Fibroblast of skin of left quadriceps (primary cell): ENCODE data around the gene PARVB.
A peak's percentile ranks its signal among the peaks of the same experiment; 100 is the strongest.
"Not testable (repeated sequence)": the region's sequence is repeated elsewhere in the genome, so short reads cannot be mapped to it uniquely, and the experiment has no call there.

Source experiments
- DNase-seq, 2 experiments: peaks; one replicate each; pipeline ENCODE4 v3.0.0-alpha.2; 2013; ENCODE audit warnings: low read depth in 2 of 2

The PARVB gene

GRCh38 chr22:44108806-44109385 lies 84.8 kb downstream of the PARVB start:
- DNase-seq, result no peak

GRCh38 chr22:44109416-44109815 lies 85.3 kb downstream of the PARVB start:
- DNase-seq, result no peak

GRCh38 chr22:44110656-44111055 lies 86.6 kb downstream of the PARVB start:
- not testable (repeated sequence) for DNase-seq

- no peak for DNase-seq
These were observed 87.6 kb downstream of the PARVB start for GRCh38 chr22:44111562-44112155.

- no peak for DNase-seq
These were observed 88.1 kb downstream of the PARVB start for GRCh38 chr22:44112191-44112590.

GRCh38 chr22:44116331-44116730 lies 92.2 kb downstream of the PARVB start:
- no peak for DNase-seq

- no peak for DNase-seq
These were observed 92.9 kb downstream of the PARVB start for GRCh38 chr22:44116755-44117684.

GRCh38 chr22:44117746-44118145 lies 93.6 kb downstream of the PARVB start:
- no peak for DNase-seq

- no peak for DNase-seq
These were observed 94.7 kb downstream of the PARVB start for GRCh38 chr22:44118645-44119315.

GRCh38 chr22:44119669-44120313 lies 95.7 kb downstream of the PARVB start:
- no peak for DNase-seq

- DNase-seq, result no peak
These were observed 96.2 kb downstream of the PARVB start for GRCh38 chr22:44120314-44120704.

GRCh38 chr22:44125421-44125820 lies 101.3 kb downstream of the PARVB start:
- DNase-seq, result no peak

- no peak for DNase-seq
These were observed 102.7 kb downstream of the PARVB start for GRCh38 chr22:44126807-44127206.

- DNase-seq, result no peak
These were observed 103.3 kb downstream of the PARVB start for GRCh38 chr22:44127356-44127755.

GRCh38 chr22:44128958-44129618 lies 105.0 kb downstream of the PARVB start:
- no peak for DNase-seq

- DNase-seq, result peak; percentile 5 to 7
These were observed 105.5 kb downstream of the PARVB start for GRCh38 chr22:44129619-44129976.

GRCh38 chr22:44130076-44130711 lies 106.1 kb downstream of the PARVB start:
- no peak for DNase-seq

GRCh38 chr22:44131412-44131811 lies 107.3 kb downstream of the PARVB start:
- DNase-seq, result no peak

- DNase-seq, result no peak
These were observed 108.0 kb downstream of the PARVB start for GRCh38 chr22:44131989-44132685.

GRCh38 chr22:44132724-44133123 lies 108.6 kb downstream of the PARVB start:
- no peak for DNase-seq
